GM12874 (cell line): Measurements from ENCODE around the gene BID.

ENCODE experiments used
- CTCF ChIP-seq: IDR thresholded peaks from 2 replicates; pipeline ENCODE4 v1.5.1; 2011; ENCODE audit warnings: low read depth, mild to moderate bottlenecking, control low read depth, low read length, moderate library complexity; ENCODE audit not compliant: insufficient read depth

Gene BID

GRCh38 chr22:17774206-17774925 lies at the start of gene BID:
Gene BID (minus strand): TSS chr22:17774469. CDS start chr22:17750116, 24,353 bp downstream.
- TF ChIP-seq CTCF: no peak

- TF ChIP-seq CTCF: no peak
These were observed 49.7 kb upstream of the BID start for GRCh38 chr22:17823964-17824363.

- TF ChIP-seq CTCF: no peak
These were observed 49.0 kb upstream of the BID start for GRCh38 chr22:17823226-17823625.

GRCh38 chr22:17822087-17822486 lies 47.8 kb upstream of the BID start:
- no peak for TF ChIP-seq CTCF

- no peak for TF ChIP-seq CTCF
These were observed 46.7 kb upstream of the BID start for GRCh38 chr22:17820879-17821439.

GRCh38 chr22:17818649-17819048 lies 44.4 kb upstream of the BID start:
- no peak for TF ChIP-seq CTCF

- TF ChIP-seq CTCF: no peak
These were observed 43.9 kb upstream of the BID start for GRCh38 chr22:17818180-17818579.
